HEK293 (cell line): ENCODE results near the gene MLPH.

Experiments
- CTCF ChIA-PET: fragments of 350-600 bp; formaldehyde crosslinking; extraction: SDS; loops from one replicate; lab custom pipeline; 2021; ENCODE audit warnings: antibody characterized with exemption; lab: Yijun Ruan, JAX
- POLR2A ChIA-PET: fragments of 300-600 bp; formaldehyde crosslinking; extraction: SDS; loops from one replicate; lab custom pipeline; 2020; ENCODE audit warnings: antibody characterized with exemption, inconsistent platforms; lab: Yijun Ruan, JAX
- H3K27ac ChIP-seq: fragments of 200-500 bp; sonication (Bioruptor generic); 2 replicates; pipeline ENCODE4 v1.5.1; 2014; ENCODE audit warnings: low read depth, low read length, control low read depth, inconsistent platforms; ENCODE audit errors: extremely low read depth
- H3K36me3 ChIP-seq, 2 experiments: fragments of 200-500 bp in 1 of 2; sonication (Bioruptor generic) in 1 of 2; 1 replicate in 1 of 2; 2 replicates in 1 of 2; pipeline ENCODE4 v1.5.1; 2014 to 2017; ENCODE audit warnings: inconsistent platforms in 2 of 2, low read length in 2 of 2; ENCODE audit not compliant: control insufficient read depth in 2 of 2, insufficient read depth in 1 of 2
- H3K4me1 ChIP-seq: fragments of 200-500 bp; sonication (Bioruptor generic); 2 replicates; pipeline ENCODE4 v1.5.1; 2014; ENCODE audit warnings: mild to moderate bottlenecking, low read length, inconsistent platforms; ENCODE audit not compliant: control insufficient read depth, insufficient read depth
- H3K4me3 ChIP-seq: 2 replicates; pipeline ENCODE4 v1.5.1; 2011; ENCODE audit warnings: low read depth, mild to moderate bottlenecking, control low read depth, low read length, moderate library complexity
- H3K9me3 ChIP-seq: fragments of 200-500 bp; sonication (Bioruptor generic); 2 replicates; pipeline ENCODE4 v1.5.1; 2014; ENCODE audit warnings: low read depth, low read length, inconsistent platforms; ENCODE audit not compliant: control insufficient read depth, insufficient read depth
- BCL11B ChIP-seq: fragments of 450-650 bp; formaldehyde crosslinking; IDR thresholded peaks from 2 replicates; pipeline ENCODE4 v1.5.1; 2016; ENCODE audit warnings: low read depth, missing biosample characterization, missing genetic modification characterization
- GLI2 ChIP-seq: fragments of 450-650 bp; formaldehyde crosslinking; IDR thresholded peaks from 2 replicates; pipeline ENCODE4; 2017; ENCODE audit warnings: missing biosample characterization, missing genetic modification characterization, low read depth, borderline replicate concordance
- HIC1 ChIP-seq: fragments of 450-650 bp; formaldehyde crosslinking; IDR thresholded peaks from 2 replicates; pipeline ENCODE4 v1.5.1; 2016; ENCODE audit warnings: missing biosample characterization, missing genetic modification characterization
- IKZF3 ChIP-seq: fragments of 450-650 bp; IDR thresholded peaks from 2 replicates; pipeline ENCODE4 v1.5.0; 2018; ENCODE audit warnings: missing biosample characterization, mild to moderate bottlenecking, missing genetic modification characterization, moderate library complexity
- KLF17 ChIP-seq: fragments of 450-650 bp; formaldehyde crosslinking; IDR thresholded peaks from 2 replicates; pipeline ENCODE4 v1.5.1; 2016; ENCODE audit warnings: missing biosample characterization, missing genetic modification characterization
- PRDM4 ChIP-seq: fragments of 450-650 bp; formaldehyde crosslinking; IDR thresholded peaks from 2 replicates; pipeline ENCODE4 v1.5.1; 2017; ENCODE audit warnings: missing biosample characterization, missing genetic modification characterization
- YY2 ChIP-seq: fragments of 450-650 bp; formaldehyde crosslinking; IDR thresholded peaks from 2 replicates; pipeline ENCODE4 v1.5.1; 2016; ENCODE audit warnings: missing biosample characterization, missing genetic modification characterization
- ZBTB11 ChIP-seq: fragments of 450-650 bp; formaldehyde crosslinking; conservative IDR thresholded peaks from 2 replicates; pipeline ENCODE4 v1.5.1; 2016; ENCODE audit warnings: low read depth, missing biosample characterization, missing genetic modification characterization
- ZBTB8A ChIP-seq: fragments of 450-650 bp; formaldehyde crosslinking; IDR thresholded peaks from 2 replicates; pipeline ENCODE4 v1.5.1; 2016; ENCODE audit warnings: missing biosample characterization, missing genetic modification characterization
- ZEB2 ChIP-seq: fragments of 450-650 bp; formaldehyde crosslinking; IDR thresholded peaks from 2 replicates; pipeline ENCODE4 v1.5.1; 2016; ENCODE audit warnings: missing biosample characterization, missing genetic modification characterization
- ZFP69B ChIP-seq: fragments of 450-650 bp; formaldehyde crosslinking; IDR thresholded peaks from 2 replicates; pipeline ENCODE4 v1.5.1; 2016; ENCODE audit warnings: missing biosample characterization, missing genetic modification characterization
- ZNF112 ChIP-seq: fragments of 450-650 bp; formaldehyde crosslinking; IDR thresholded peaks from 2 replicates; pipeline ENCODE4 v1.5.0; 2017; ENCODE audit warnings: missing biosample characterization, missing genetic modification characterization
- ZNF211 ChIP-seq: fragments of 450-650 bp; formaldehyde crosslinking; IDR thresholded peaks from 2 replicates; pipeline ENCODE4 v1.5.1; 2016; ENCODE audit warnings: low read depth, missing biosample characterization, missing genetic modification characterization
- ZNF214 ChIP-seq: fragments of 450-650 bp; formaldehyde crosslinking; IDR thresholded peaks from 2 replicates; pipeline ENCODE4 v1.5.1; 2017; ENCODE audit warnings: missing biosample characterization, mild to moderate bottlenecking, missing genetic modification characterization, borderline replicate concordance
- ZNF223 ChIP-seq: fragments of 450-650 bp; formaldehyde crosslinking; IDR thresholded peaks from 2 replicates; pipeline ENCODE4 v1.5.1; 2016; ENCODE audit warnings: missing biosample characterization, missing genetic modification characterization
- ZNF23 ChIP-seq: fragments of 450-650 bp; formaldehyde crosslinking; IDR thresholded peaks from 2 replicates; pipeline ENCODE4 v1.5.1; 2016; ENCODE audit warnings: missing biosample characterization, missing genetic modification characterization, borderline replicate concordance
- ZNF266 ChIP-seq: fragments of 450-650 bp; formaldehyde crosslinking; IDR thresholded peaks from 2 replicates; pipeline ENCODE4 v1.5.1; 2016; ENCODE audit warnings: missing biosample characterization, missing genetic modification characterization, low read depth
- ZNF548 ChIP-seq: fragments of 450-650 bp; formaldehyde crosslinking; IDR thresholded peaks from 2 replicates; pipeline ENCODE4 v1.5.1; 2016; ENCODE audit warnings: missing biosample characterization, missing genetic modification characterization
- ZNF658 ChIP-seq: fragments of 450-650 bp; formaldehyde crosslinking; IDR thresholded peaks from 2 replicates; pipeline ENCODE4; 2016; ENCODE audit warnings: missing biosample characterization, missing genetic modification characterization
- ZNF670 ChIP-seq: fragments of 450-650 bp; formaldehyde crosslinking; IDR thresholded peaks from 2 replicates; pipeline ENCODE4 v1.5.1; 2016; ENCODE audit warnings: missing biosample characterization, missing genetic modification characterization, low read depth
- TF ChIP-seq, protein P1 (sequence below): fragments of 450-650 bp; formaldehyde crosslinking; IDR thresholded peaks from 2 replicates; pipeline ENCODE4 v1.5.1; 2016; ENCODE audit warnings: missing biosample characterization, missing genetic modification characterization
- TF ChIP-seq, protein P2 (sequence below): fragments of 450-650 bp; formaldehyde crosslinking; IDR thresholded peaks from 2 replicates; pipeline ENCODE4 v1.5.1; 2016; ENCODE audit warnings: missing biosample characterization, missing genetic modification characterization

The MLPH gene

DNA sequence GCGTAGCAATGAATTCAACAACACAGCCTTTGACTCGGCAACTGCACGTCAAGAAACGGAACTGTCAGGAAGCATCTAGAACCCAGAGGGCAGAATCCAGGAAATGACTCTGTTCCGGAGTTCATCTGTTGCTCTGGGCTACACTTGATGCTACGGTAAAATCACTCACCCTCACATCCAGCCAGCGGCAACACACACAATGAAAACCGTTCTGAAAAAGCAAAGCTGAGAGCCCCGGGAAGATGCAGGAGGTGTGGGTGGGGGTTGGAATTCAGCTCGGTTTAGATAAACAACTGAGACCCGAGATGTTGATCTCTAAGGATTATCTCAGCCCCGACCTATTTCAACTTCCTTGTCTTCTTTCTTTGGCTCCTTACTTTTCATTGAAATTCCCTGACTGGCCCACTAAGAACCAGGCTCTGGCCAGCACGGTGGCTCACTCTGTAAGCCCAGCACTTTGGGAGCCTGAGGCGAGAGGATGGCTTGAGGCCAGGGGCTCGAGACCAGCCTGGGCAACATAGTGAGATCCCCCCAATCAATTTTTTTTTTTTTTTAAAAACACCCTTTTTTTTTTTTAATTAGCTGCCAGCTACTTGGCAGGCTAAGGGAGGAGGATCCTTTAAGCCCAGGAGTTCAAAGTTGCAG is 116.8 kb downstream of the MLPH start:
- Histone ChIP-seq H3K4me3 (no peak overlapping the region), H3K4me1 (no peaks in the 10 kb centered on the region), H3K9me3 (no peaks in the 10 kb centered on the region), H3K27ac (no peak overlapping the region), H3K36me3 (no peaks in the 10 kb centered on the region)
- no peak for TF ChIP-seq ZNF214 (tag by site-specific recombination)
- no peak for TF ChIP-seq ZNF112
- no peak for TF ChIP-seq ZEB2
- no peak for TF ChIP-seq ZNF23 (tag by site-specific recombination)
- no peak for TF ChIP-seq ZNF223 (tag by site-specific recombination)
- no peak for TF ChIP-seq BCL11B (tag by site-specific recombination)
- TF ChIP-seq, protein P1, sequence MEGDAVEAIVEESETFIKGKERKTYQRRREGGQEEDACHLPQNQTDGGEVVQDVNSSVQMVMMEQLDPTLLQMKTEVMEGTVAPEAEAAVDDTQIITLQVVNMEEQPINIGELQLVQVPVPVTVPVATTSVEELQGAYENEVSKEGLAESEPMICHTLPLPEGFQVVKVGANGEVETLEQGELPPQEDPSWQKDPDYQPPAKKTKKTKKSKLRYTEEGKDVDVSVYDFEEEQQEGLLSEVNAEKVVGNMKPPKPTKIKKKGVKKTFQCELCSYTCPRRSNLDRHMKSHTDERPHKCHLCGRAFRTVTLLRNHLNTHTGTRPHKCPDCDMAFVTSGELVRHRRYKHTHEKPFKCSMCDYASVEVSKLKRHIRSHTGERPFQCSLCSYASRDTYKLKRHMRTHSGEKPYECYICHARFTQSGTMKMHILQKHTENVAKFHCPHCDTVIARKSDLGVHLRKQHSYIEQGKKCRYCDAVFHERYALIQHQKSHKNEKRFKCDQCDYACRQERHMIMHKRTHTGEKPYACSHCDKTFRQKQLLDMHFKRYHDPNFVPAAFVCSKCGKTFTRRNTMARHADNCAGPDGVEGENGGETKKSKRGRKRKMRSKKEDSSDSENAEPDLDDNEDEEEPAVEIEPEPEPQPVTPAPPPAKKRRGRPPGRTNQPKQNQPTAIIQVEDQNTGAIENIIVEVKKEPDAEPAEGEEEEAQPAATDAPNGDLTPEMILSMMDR: no peak
- TF ChIP-seq HIC1 (tag by site-specific recombination): no peak
- no peak for TF ChIP-seq ZBTB11
- no peak for TF ChIP-seq IKZF3 (tag by site-specific recombination)
- no peak for TF ChIP-seq ZNF266
- ChIA-PET CTCF (interaction anchor here (0.9 to 1.8 kb wide), 2 partner anchors 31 to 187 kb away, joined by 3 to 5 read pairs; no protein-coding TSS in a partner anchor), POLR2A (no interaction called here)

GRCh38 chr2:237604391-237604790 is 117.3 kb downstream of the MLPH start:
- H3K4me1 ChIP-seq: no peaks in the 10 kb centered on the region
- ChIA-PET POLR2A (no interaction called here), CTCF (interaction anchor here (0.5 to 1.8 kb wide), 3 partner anchors 32 to 186 kb away, joined by 3 to 5 read pairs (median 3); no protein-coding TSS in a partner anchor)
- no peaks in the 10 kb centered on the region for H3K9me3 ChIP-seq
- no peak overlapping the region for H3K27ac ChIP-seq
- H3K36me3 ChIP-seq: no peaks in the 10 kb centered on the region
- no peak overlapping the region for H3K4me3 ChIP-seq
- TF ChIP-seq KLF17 (tag by site-specific recombination) (no peak), GLI2 (tag by site-specific recombination) (no peak), ZFP69B (tag by site-specific recombination) (no peak), ZNF670 (no peak), ZBTB8A (tag by site-specific recombination) (no peak), YY2 (no peak), ZNF23 (tag by site-specific recombination) (no peak), ZNF548 (tag by site-specific recombination) (no peak), PRDM4 (no peak), ZNF658 (no peak), ZNF211 (tag by site-specific recombination) (no peak)
- TF ChIP-seq, protein P2, sequence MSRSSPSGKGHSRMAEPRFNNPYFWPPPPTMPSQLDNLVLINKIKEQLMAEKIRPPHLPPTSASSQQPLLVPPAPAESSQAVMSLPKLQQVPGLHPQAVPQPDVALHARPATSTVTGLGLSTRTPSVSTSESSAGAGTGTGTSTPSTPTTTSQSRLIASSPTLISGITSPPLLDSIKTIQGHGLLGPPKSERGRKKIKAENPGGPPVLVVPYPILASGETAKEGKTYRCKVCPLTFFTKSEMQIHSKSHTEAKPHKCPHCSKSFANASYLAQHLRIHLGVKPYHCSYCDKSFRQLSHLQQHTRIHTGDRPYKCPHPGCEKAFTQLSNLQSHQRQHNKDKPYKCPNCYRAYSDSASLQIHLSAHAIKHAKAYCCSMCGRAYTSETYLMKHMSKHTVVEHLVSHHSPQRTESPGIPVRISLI (tag by site-specific recombination): no peak
